ENCODE data around the gene ROR2. TPM values are rescaled to one million over a fixed set of nuclear protein-coding genes. Genes with fewer than 3 reads are reported as not detected.

ROR2 gene
- total and polyA plus RNA-seq, 2 of the 8 experiments (the other 6 are each of a cell fraction or from before 2014, with no cell fraction given) = 2.7 to 4.3 TPM

DNA sequence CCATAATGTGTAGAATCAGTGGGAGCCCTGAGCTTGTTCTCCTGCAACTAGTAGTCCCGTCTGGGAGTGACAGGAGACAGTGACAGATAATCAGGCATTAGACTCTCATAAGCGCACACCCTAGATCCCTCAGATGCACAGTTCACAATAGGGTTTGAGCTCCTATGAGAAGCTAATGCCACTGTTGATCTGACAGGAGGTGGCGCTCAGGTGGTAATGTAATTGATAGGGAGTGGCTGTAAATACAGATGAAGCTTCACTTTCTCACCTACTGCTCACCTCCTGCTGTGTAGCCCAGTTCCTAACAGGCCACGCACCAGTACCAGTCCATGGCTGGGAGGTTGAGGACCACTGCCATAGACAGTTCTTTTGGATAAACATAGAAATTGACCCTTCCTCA lies 188.7 kb downstream of the ROR2 start:
- POLR2A ChIA-PET (ENCODE audit: partially characterized antibody) = no interaction called here
- H3K27ac ChIP-seq (ENCODE audit: low read depth, low read length) = no peak overlapping the region
- no peak overlapping the region for H3K56ac ChIP-seq (replicated peaks; ENCODE audit: insufficient read length, low read depth, low read length)
- no peak overlapping the region for H2BK120ac ChIP-seq (replicated peaks; ENCODE audit: low read depth, low read length)
- peaks cover 0 to 4% of the 10 kb centered on the region in 2 experiments; a peak in 1 of 4 replicates for H3K9me3 ChIP-seq (ENCODE audit: insufficient read depth in 2 of 2, low read depth in 1 of 2, low read length in 1 of 2)
- no peak overlapping the region for H2AK5ac ChIP-seq (ENCODE audit: low read depth, low read length)
- no peaks in the 10 kb centered on the region for H3K79me1 ChIP-seq (ENCODE audit: low read depth, low read length)
- H2BK12ac ChIP-seq (ENCODE audit: low read depth, low read length) = no peak overlapping the region
- no peaks in the 10 kb centered on the region for H3K79me2 ChIP-seq (ENCODE audit: control insufficient read depth in 1 of 2, insufficient read depth in 2 of 2, low read length in 2 of 2)
- WGBS, 2 experiments (ENCODE audit: extremely low coverage in 1 of 2, insufficient coverage in 1 of 2, insufficient read length in 1 of 2, insufficient replicate concordance in 2 of 2, low coverage in 1 of 2, low lambda C conversion rate in 2 of 2, missing lambda C conversion rate in 1 of 2) = 89% methylated on average over 4 of the region's 4 CpGs; no CpG with 5 or more reads in 1 of the 2 experiments
- FAIRE-seq (no peak), DNase-seq (ENCODE audit: low read depth in 1 of 2, low spot score in 2 of 2) (no peak)
- no peak overlapping the region for H3K4me3 ChIP-seq (ENCODE audit: extremely low read depth in 1 of 4, insufficient read depth in 2 of 4, low read depth in 3 of 4, low read length in 4 of 4)
- no peak overlapping the region for H4K91ac ChIP-seq (replicated peaks; ENCODE audit: insufficient read length, low read length)
- H3K4ac ChIP-seq (replicated peaks; ENCODE audit: insufficient read length, low read depth, low read length) = no peak overlapping the region
- no peaks in the 10 kb centered on the region for H3K36me3 ChIP-seq (ENCODE audit: control insufficient read depth in 2 of 4, insufficient read depth in 4 of 4, low read length in 3 of 4)
- H4K8ac ChIP-seq (ENCODE audit: extremely low read depth, insufficient read depth, low read length) = no peak overlapping the region
- no peak overlapping the region for H4K5ac ChIP-seq (ENCODE audit: insufficient read length, low read depth, low read length)
- H4K20me1 ChIP-seq (replicated peaks in 1 of 2; ENCODE audit: control insufficient read depth in 1 of 2, insufficient read depth in 2 of 2, low read length in 2 of 2) = no peaks in the 10 kb centered on the region
- CTCF ChIA-PET (ENCODE audit: partially characterized antibody) = interaction anchor here (0.8 to 7.7 kb wide), 8 partner anchors 12 to 230 kb away, joined by 3 to 96 read pairs (median 4); partner anchors contain the start of gene ROR2
- H2BK15ac ChIP-seq (ENCODE audit: low read length) = no peak overlapping the region
- no peaks in the 10 kb centered on the region for H3K27me3 ChIP-seq (replicated peaks in 1 of 4; ENCODE audit: control insufficient read depth in 3 of 4, extremely low read depth in 1 of 4, insufficient read depth in 3 of 4, low read length in 3 of 4)
- no peak overlapping the region for H2BK5ac ChIP-seq (ENCODE audit: low read depth, low read length)
- H3K23ac ChIP-seq (ENCODE audit: insufficient read length) = no peak overlapping the region
- no peak overlapping the region for H2BK20ac ChIP-seq (ENCODE audit: low read length)
- no peak overlapping the region for H2AFZ ChIP-seq (ENCODE audit: low read length)
- H3K23me2 ChIP-seq (ENCODE audit: low read depth, low read length) = no peaks in the 10 kb centered on the region
- no peak overlapping the region for H3K4me2 ChIP-seq (ENCODE audit: insufficient read depth in 1 of 2, low read depth in 2 of 2, low read length in 2 of 2)
- H3K14ac ChIP-seq (ENCODE audit: insufficient read length) = no peak overlapping the region
- no peak overlapping the region for H3K9ac ChIP-seq (replicated peaks in 1 of 4; ENCODE audit: extremely low read depth in 1 of 4, low read depth in 3 of 4, low read length in 3 of 4)
- no peaks in the 10 kb centered on the region for H3K4me1 ChIP-seq (replicated peaks in 1 of 4; ENCODE audit: control insufficient read depth in 3 of 4, insufficient read depth in 4 of 4, low read length in 3 of 4)
- H3K18ac ChIP-seq (ENCODE audit: extremely low read depth, low read length) = no peak overlapping the region
- TF ChIP-seq GTF2F1 (IDR thresholded peaks at IDR 0.05; ENCODE audit: borderline replicate concordance, low read depth, low read length) (no peak), RAD21 (IDR thresholded peaks at IDR 0.05 in 1 of 2, conservative IDR thresholded peaks at IDR 0.05 in 1 of 2; ENCODE audit: low read depth in 2 of 2, low read length in 2 of 2) (peak in 1 of 2 experiments; percentile 25; a peak in 2 of 4 replicates)
- TF ChIP-seq, protein P1, sequence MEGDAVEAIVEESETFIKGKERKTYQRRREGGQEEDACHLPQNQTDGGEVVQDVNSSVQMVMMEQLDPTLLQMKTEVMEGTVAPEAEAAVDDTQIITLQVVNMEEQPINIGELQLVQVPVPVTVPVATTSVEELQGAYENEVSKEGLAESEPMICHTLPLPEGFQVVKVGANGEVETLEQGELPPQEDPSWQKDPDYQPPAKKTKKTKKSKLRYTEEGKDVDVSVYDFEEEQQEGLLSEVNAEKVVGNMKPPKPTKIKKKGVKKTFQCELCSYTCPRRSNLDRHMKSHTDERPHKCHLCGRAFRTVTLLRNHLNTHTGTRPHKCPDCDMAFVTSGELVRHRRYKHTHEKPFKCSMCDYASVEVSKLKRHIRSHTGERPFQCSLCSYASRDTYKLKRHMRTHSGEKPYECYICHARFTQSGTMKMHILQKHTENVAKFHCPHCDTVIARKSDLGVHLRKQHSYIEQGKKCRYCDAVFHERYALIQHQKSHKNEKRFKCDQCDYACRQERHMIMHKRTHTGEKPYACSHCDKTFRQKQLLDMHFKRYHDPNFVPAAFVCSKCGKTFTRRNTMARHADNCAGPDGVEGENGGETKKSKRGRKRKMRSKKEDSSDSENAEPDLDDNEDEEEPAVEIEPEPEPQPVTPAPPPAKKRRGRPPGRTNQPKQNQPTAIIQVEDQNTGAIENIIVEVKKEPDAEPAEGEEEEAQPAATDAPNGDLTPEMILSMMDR (IDR thresholded peaks at IDR 0.05; ENCODE audit: control extremely low read depth in 1 of 3, insufficient read depth in 1 of 3, low read depth in 1 of 3, low read length in 3 of 3) = peak in 1 of 3 experiments; percentile 25; a peak in 1 of 4 replicates

All from H1 (cell line).